GM19328 (cell line): Measurements from ENCODE around the gene CDH4.

Experiments
- ATAC-seq: cut with Tn5 transposase; IDR thresholded peaks from one replicate; pipeline ENCODE4 v1.9.1; 2021; ENCODE audit warnings: mild to moderate bottlenecking, moderate library complexity; ENCODE audit not compliant: unreplicated experiment

The CDH4 gene

DNA sequence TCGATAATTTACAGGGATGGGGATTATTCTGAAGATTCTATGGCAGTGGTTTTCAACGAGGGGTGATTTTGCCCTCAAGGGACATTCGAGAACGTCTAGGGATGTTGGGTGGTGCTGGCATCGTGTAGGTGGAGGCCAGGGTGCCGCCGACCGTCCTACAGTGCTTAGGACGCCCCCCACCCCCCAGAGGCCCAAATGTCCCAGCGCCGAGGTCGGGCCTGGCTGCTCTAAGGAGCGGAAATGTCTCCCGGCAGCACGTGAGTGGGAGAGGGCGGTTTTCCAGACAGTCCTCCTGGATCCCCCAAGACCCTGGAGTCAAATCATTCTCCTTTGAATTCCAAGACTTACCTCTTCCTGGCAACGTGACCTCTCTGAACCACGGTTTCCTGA, 101.9 kb downstream of the CDH4 start:
- no peak for ATAC-seq

DNA sequence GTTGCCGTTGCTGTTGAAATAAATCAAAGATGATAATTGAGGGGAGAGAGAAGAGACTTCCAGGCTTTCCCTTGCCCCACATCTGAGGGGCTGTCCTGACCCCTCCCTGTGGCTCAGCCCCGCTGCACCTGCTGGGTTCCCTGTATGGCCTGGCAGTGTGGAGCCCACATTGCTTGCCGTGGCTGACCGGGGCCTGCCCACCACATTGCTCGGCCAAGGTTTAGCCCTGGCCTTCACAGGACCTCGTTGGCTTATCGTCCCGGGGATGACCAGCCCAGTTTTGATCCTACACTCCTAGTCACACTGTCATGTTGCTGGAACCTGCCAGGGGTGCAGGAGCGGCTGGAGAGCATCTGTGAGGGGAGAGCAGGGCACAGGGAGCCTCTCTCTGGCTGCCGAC, 102.4 kb downstream of the CDH4 start:
- no peak for ATAC-seq

DNA sequence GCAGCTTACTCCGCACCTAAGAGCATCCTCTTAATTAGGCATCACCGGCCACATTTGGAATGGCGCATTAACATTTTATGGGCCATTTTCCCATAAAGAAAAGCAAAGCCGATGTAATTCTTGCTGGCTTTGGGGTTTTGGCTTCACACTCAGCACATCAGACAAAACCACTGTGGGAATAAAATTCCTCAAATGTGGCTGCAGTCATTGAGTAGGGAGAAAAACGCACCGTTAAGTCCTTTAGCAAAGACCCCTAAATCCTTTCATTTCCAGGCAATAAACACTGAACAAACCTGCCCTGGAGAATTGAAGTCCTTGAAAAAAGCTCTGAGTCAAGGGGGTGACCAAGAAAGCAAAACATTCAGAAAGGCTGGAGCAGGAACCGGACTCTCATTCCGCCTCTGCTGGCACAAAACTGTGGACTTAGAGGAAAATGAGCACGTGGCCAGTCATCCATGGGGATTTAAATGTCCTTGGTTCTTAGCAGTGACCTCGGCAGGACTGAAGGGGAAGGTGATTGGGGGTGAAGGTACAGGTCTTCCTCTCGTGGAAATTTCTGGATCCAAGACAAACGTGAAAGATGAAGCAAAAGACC, 102.9 kb downstream of the CDH4 start:
- no peak for ATAC-seq

DNA sequence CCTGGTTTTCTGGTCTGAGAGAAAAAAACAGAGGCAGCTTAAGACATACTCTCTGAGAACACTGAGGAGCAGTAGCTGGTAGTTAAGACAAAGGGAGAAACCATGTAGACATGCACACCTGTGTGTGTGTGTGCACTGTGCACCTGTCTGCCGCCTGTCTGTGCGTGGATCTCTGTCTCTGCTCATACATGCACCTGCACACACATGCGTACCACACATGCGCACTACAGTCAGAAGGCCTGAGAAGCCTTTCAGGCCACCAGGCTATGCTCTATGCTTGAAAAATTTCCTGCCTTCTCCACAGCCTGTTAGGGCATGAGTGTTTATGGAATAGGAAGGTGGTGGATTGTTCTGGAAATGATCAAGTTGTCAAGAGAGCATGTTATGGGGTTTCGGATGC, 103.5 kb downstream of the CDH4 start:
- ATAC-seq, result no peak

DNA sequence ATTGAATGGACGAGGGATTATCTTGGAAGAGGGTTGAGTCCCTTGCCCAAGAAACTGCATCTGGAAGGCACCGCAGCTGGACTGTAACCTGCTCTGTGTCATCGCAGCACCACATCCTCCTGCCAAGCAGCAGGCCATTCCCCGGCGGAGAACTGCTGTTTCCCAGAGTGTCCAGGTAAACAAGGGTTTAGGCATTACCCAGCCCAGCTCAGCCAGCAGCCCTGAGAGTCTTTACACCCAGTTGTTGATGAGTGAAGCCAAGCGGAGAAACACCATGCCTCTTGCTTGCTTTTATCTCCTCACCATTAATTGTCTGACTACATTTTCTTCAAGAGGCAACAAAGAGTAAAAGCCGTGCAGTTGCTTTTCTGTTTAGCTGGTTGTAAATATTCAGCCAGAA, 104.1 kb downstream of the CDH4 start:
- ATAC-seq, result no peak

DNA sequence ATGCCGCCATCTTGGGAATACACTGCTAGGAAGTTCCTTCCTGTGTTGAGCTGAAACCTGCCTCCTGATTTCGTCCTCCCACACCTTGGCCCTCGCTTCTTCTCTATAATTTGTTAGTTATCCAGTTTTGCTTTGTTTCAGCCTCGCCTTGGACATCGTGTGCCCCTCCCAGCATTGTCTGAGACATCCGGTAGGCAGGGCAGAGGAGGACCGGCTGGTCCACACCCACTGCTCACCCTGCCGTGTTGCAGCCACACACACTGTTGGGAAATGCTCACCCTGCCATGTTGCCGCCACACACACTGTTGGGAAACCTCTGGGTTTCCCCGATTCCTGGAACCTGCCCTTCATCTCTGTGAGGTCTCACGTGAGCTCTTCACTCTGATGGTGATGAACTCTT, 105.1 kb downstream of the CDH4 start:
- no peak for ATAC-seq

DNA sequence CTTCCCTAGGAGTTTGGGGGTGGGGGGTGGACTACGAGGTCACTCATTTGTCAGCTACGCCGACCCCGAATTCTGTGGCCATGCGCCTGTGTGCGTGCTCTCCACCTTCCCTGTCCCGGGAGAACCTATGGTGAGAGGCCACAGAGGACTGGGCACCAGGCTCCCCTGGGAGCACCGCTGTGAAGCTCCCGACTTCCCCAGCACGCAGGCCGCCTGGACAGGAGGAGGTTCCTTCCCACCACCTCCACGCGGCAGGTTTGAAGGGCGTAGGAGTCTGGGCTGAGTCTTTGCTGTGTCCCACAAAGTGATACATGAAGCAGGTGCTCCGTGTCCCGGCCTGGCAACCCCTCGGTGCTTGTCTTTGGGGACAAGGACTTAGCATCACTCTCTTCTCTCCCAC, 107.2 kb downstream of the CDH4 start:
- no peak for ATAC-seq

DNA sequence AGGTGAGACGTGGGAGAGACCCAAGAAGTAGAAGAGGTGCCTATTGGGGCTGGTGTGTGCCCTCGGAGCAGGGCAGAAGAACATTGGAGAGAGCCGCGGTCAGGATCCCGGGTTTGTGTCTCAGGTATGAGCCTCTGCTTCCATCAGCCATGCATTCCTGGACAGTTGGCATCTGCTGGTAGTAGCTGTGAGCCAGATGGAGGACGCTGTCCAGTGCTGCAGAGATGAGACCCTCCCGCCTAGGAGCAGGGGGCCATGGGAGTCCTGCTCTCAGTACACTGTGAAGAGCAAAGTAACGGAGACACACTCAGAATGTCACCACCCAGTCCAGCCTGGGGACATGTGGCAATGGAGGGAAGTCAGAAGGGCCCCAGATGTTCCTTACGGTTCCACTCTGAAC, 108.2 kb downstream of the CDH4 start:
- ATAC-seq, result no peak

DNA sequence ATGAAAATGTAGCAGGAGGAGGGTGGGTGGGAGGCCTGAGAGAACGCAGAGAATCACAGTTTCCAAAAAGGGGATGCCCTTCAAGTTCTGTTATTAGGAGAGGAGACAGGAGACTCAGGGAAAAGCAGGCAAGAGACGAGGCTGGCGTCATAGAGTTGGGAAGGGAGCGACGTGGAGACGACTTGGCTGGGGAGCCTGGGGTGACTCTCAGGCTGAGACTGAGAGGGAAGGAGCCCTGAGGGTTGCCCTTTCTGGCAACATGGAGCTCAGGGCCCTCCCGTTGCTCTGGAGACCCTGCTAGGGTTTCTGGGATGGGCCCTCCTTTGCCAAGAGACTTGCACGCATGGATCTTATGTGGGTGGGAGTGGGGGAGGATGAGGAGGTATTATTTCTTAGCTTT, 108.9 kb downstream of the CDH4 start:
- no peak for ATAC-seq

DNA sequence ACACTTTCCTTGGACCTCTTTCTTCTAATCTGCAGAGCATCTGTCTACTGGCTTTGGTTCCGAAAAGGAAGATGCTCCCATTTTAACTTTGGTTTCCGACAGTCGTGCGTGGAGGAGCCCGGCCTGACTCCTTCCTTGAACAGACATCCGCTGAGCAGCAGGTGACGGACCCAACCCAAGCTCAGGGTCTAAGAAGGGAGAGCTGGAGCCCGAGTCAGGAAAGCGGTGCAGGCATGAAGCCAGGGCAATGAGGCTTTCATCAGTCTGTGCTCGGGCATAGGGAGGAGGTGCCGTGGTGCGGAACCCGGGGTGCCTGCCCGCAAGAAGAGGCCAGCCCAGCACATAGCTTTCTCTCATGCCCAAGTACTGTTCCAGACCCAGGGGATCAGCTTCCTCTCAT, 109.4 kb downstream of the CDH4 start:
- no peak for ATAC-seq

DNA sequence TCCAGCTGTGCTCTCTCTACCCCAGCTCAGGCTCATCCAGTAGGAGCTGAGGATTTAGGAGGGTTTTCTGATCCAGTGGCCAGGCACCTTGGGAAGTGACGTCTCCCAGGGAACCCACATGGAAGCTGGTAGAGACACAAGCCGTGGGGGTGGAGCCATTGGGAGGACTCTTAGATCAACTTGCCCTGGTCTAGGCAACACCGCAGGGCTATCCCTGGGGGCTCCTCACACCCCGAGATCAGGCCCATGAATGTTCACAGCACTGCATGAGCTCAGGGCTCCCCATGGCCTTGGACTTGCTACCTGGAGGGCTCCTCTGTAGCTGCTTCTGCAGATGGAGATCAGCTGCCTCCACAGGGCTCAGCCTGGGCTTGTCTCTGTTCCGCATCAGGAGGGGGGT, 112.1 kb downstream of the CDH4 start:
- ATAC-seq, result no peak

DNA sequence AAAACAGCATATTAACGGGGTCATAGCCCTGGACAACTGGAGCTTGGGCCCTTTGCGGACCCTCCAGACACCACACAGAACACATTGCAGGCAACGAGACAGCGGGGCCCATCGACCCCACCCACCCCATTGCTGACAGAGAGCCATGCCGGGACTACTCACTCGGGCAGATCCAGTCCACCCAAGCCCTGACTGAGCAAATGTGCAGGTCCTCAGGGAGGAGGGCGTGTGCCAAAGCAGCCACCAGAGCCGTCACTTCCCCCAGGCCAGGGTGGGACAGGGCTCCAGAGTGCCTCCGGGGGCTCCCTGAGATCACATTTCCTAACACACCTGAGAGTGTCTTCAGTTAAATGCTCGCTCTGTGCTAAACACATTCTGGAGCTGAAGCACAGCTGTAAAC, 114.9 kb downstream of the CDH4 start:
- ATAC-seq, result no peak

DNA sequence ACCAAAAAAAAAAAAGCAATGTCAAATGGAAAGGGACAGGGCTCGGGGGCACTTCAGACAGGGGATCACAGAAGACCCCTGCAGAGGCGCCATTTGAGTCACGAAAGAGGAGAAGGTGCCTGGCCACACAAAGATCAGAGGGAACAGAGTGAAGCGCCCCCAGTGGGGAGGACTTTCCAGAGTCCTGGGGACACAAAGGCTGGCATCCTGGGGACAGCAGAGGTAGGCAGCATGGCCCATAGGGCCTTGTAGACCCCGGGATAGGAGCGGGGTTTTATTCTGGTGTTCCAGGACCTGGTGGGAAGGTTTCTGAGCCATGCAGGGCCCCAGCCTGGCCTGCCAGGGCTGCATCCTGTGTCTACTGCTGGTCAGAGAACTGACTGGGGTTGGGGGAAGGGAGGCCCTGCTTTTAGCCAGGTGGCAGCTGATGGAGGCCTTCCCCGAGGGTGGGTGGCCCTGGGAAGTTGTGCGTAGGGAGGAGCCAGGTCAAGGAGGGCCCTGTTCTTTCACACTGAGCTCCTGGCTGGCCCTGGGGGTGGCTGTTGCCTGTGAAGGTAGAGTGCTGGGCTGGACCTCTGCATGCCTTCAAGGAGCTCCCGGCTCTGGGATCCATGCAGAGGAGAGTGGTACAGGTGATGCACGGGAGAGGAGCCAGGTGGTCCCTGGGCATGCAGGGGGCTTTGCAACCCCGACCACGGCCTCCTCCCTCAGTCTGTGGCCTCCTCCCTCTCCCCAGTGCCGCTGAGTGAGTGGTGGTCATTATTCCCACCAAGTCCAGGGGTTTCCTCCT, 117.9 kb downstream of the CDH4 start:
- ATAC-seq, result no peak

DNA sequence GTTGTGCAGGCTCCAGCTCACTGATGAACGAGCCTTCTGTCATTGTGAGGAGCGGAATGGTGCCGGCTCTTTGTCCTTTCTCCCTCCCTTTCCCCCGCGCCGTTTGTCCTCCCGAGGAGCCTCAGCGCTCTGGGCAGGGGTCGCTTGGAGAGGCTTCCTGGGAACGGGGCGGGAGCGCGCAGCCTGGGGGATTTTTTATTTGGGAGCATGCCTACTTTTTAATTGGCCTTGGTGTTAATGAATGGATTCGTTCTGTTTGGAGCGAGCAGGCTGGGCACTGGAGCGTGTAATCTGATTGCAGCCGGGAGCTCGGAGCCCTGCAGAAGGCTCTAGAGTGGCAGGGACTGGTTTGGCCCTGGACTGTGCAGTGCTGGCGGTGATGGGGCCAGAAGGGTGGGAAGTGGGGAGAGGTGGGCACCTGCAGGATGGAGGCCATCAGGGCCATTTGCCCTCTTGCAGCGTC, 118.8 kb downstream of the CDH4 start:
- no peak for ATAC-seq

DNA sequence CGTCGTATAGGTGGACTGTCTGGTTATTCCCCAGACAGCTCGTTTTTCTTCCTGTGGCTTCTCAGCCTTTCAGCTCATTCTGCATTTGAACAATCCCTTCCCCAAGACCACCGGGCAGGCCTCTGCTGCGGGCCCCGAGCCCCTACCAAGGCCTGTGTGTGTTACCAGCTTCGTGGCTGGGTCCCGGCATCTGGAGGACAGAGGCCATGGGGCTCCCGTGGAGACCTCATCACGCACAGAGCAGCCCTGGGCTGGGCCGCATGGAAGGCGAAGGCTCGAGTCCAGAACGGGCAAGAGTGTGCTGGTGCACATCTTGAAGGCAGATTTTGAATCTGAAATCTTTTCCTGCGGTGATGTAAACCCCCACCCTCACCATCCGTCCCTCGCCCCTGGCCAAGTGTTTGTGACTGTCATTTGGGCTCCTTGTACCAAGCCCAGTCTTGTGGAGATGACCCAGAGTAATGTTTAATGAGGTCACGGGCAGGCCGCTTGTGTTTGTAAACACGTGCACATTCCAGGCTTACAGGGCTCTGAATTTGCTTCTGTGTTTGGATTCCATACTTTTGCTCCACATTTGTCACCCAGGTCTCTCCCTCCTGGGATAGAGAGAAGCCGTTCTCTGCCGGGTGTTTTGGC, 119.6 kb downstream of the CDH4 start:
- no peak for ATAC-seq

DNA sequence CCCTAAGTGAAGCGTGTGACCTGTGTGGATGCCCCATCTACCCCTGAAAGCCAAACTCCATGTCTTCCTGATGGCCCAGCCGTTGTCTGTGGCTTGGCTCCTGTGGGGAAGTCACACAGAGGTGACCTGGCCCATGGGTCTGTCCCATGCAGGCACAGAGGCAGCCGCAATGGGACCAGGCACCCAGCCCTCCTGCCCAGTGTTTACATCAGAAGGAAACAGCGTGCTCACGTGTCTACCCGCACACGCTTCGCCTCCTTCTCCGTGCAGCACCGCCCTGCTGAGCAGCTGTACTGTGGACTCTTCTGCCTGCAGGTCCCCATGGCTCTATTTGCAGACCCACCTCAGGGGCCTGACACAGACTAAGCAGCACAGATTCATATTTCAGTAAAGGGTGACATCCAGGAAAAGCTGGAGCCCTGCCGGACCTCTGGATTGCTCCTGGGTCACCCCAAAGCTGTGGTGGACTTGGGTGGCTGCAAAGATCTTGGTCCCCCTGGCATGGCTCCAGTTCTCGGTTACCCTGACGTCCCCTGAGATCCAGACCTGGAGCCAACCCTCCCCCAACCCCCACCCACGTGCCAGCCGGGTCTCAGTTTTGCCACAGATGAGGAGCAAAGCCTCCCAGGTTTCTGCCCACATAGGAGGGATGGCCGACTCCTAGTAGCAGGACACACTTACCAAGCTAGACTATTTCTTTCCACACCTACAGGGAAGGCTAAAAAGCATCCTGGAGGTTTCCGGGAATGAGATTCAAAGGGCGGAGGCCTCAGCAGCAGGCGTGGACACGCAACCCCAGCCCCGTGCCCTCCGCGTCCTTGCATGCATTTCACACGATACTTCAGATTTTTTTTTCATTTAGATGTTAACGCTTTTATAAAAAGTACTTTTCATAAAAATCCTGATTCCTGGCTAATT, 120.3 kb downstream of the CDH4 start:
- ATAC-seq, result no peak

DNA sequence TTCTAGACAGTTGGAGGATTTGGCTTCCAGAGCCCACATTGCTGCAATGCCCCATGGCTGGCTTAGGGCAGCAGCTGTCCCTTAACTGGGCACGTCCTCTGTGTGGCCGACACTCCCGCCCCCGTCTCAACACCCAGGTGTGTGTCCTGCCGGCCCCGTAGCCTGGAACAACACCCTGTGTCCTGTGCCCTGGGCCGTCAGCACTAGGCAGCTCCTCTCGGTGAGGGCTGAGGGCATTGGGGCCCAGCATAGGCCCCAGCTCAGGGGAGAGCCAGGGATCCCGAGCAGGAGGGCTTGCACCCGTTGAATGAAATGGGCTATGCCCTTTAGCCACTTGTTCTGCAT, 121.0 kb downstream of the CDH4 start:
- ATAC-seq, result no peak

DNA sequence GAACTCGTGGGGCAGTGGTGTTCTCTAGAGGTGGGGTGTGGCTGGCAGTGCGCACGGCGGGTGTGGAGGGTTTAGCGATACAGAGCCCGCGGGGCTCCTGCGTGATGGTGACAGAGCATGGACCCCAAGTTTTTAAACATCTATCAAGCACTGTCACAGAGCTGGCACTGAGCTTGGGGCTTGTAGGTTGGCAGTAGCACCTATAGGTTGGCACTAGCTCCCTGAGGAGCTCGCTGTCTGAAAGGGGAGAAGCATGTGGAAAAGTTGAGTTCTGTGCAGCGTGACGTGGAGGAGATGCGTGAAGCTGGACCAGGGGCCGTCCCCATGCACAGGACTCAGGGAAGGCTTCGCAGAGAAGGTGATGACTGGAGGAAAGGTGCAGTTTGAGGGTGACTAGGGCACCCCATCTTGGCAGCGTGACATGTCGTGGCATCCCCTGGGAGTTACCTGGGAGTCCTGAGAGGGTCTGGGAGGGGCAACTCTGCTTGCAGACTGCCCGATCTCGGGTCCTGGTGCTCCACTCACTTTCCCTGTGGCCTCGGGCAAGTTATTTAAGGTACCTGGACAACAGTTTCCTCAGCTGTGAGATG, 122.0 kb downstream of the CDH4 start:
- ATAC-seq, result no peak

DNA sequence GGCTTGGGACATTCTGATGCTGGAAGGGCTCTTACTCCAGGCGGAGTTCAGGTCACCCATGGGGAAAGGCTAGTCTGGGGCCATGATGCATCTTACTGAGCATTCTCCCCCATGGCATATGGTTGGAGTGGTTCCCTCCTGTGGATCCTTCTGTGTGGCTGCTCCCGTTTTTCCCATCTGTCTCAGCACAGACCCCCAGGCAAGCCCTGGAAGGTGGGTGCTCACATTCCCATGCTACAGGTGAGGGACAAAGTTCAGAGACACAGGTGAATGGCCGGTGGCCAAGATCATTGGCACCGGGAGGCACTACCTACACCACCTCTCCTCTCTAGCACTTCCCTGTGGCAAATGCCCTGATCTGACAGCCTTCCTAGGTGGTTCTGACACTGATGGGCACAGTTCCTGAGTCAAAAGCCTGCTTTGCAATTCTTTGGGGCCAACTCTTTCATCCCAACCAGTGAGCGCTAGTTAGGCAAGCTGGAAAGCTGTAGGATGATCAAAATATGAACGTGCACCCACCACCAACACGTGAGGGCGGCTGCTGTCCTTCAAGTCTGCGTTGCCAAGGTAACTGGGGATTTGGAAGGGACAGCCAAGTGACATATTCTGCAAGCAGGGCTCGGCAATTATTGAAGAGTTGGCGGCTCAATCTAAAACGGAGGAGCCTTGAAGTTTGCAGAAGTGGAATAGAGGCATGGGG, 124.6 kb downstream of the CDH4 start:
- ATAC-seq, result no peak

DNA sequence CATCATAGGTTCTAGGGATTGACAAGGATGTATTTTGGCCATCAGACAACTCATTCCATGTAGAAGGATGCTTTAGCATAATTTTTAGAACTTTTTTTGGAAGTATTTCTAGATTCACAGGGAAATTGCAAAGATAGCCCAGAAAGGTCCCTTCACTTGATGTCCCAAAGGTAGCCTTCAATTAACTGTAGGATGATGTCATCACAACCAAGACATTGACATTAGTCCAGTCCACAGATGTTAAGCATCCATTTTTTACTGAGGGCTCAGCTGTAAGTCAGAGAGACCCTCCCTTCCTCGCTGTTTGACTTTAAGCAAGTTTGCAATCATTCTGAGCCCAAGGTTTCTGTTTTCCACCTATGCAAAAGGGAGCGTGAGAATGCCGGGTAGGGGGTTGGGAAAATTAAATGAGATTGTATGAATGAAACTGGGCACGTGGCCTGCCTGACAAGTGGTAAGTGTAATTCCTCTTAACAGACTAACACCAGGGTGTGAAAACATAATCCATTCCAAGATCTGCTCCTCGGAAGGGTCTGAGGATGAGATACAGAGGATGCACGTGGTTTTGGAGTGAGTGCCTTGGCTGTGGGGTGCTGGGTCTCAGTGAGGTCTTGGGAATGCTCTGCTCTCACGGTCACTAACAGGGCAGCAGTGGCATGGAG, 126.8 kb downstream of the CDH4 start:
- no peak for ATAC-seq
